HG02884 (cell line): ENCODE results near the gene CDC123.
"Not testable (repeated sequence)": the region's sequence is repeated elsewhere in the genome, so short reads cannot be mapped to it uniquely, and the experiment has no call there.

Source experiments
- ATAC-seq: cut with Tn5 transposase; IDR thresholded peaks from one replicate; pipeline ENCODE4 v1.9.1; 2021; ENCODE audit warnings: mild to moderate bottlenecking, moderate library complexity; ENCODE audit not compliant: unreplicated experiment

The CDC123 gene

GRCh38 chr10:12188656-12189055 lies 7.3 kb upstream of the CDC123 start:
- ATAC-seq: no peak

GRCh38 chr10:12189426-12189825 lies 6.6 kb upstream of the CDC123 start:
- ATAC-seq: no peak

GRCh38 chr10:12191715-12192114 lies 4.3 kb upstream of the CDC123 start:
- ATAC-seq: no peak

- no peak for ATAC-seq
These were observed 2.8 kb upstream of the CDC123 start for GRCh38 chr10:12193193-12193592.

- ATAC-seq: no peak
These were observed 1.2 kb upstream of the CDC123 start for GRCh38 chr10:12194752-12195271.

- no peak for ATAC-seq
These were observed 746 bp upstream of the CDC123 start for GRCh38 chr10:12195281-12195602.

- ATAC-seq: no peak
These were observed 683 bp downstream of the CDC123 start for GRCh38 chr10:12196531-12197211.

- no peak for ATAC-seq
These were observed 2.2 kb downstream of the CDC123 start for GRCh38 chr10:12198156-12198555.

GRCh38 chr10:12200850-12201249 lies 4.9 kb downstream of the CDC123 start:
- no peak for ATAC-seq

- no peak for ATAC-seq
These were observed 5.6 kb downstream of the CDC123 start for GRCh38 chr10:12201543-12201942.

GRCh38 chr10:12202226-12202625 lies 6.2 kb downstream of the CDC123 start:
- no peak for ATAC-seq

- no peak for ATAC-seq
These were observed 9.1 kb downstream of the CDC123 start for GRCh38 chr10:12205082-12205481.

GRCh38 chr10:12207114-12207513 lies 11.1 kb downstream of the CDC123 start:
- ATAC-seq: no peak

- no peak for ATAC-seq
These were observed 12.5 kb downstream of the CDC123 start for GRCh38 chr10:12208460-12208859.

- no peak for ATAC-seq
These were observed 16.5 kb downstream of the CDC123 start for GRCh38 chr10:12212454-12212853.

- ATAC-seq: no peak
These were observed 17.6 kb downstream of the CDC123 start for GRCh38 chr10:12213621-12214020.

- no peak for ATAC-seq
These were observed 18.1 kb downstream of the CDC123 start for GRCh38 chr10:12214093-12214492.

GRCh38 chr10:12214763-12215218 lies 18.8 kb downstream of the CDC123 start:
- no peak for ATAC-seq

- no peak for ATAC-seq
These were observed 23.0 kb downstream of the CDC123 start for GRCh38 chr10:12218991-12219390.

GRCh38 chr10:12221323-12222298 lies 25.6 kb downstream of the CDC123 start:
- no peak for ATAC-seq

GRCh38 chr10:12225444-12225843 lies 29.5 kb downstream of the CDC123 start:
- ATAC-seq: no peak

- ATAC-seq: not testable (repeated sequence)
These were observed 30.4 kb downstream of the CDC123 start for GRCh38 chr10:12226438-12226837.
